ENCODE data around the gene TMEM80. TPM values are rescaled to one million over a fixed set of nuclear protein-coding genes. Genes with fewer than 3 reads are reported as not detected.

TMEM80 gene
- total RNA-seq, 4 donors from 2014 or later, result 8.8 to 32.8 (median 16.3) TPM

GRCh38 chr11:657691-658126 lies 37.9 kb upstream of the TMEM80 start:
- TF ChIP-seq CTCF (IDR thresholded peaks at IDR 0.05; ENCODE audit: low read depth), result no peak

GRCh38 chr11:659532-660085 lies 36.0 kb upstream of the TMEM80 start:
- TF ChIP-seq CTCF (IDR thresholded peaks at IDR 0.05; ENCODE audit: low read depth), result no peak

GRCh38 chr11:660281-660680 lies 35.3 kb upstream of the TMEM80 start:
- no peak for TF ChIP-seq CTCF (IDR thresholded peaks at IDR 0.05; ENCODE audit: low read depth)

- TF ChIP-seq CTCF (IDR thresholded peaks at IDR 0.05; ENCODE audit: low read depth), result no peak
Measured at GRCh38 chr11:660681-661444, 34.8 kb upstream of the TMEM80 start.

GRCh38 chr11:662689-663274 lies 32.8 kb upstream of the TMEM80 start:
- TF ChIP-seq CTCF (IDR thresholded peaks at IDR 0.05; ENCODE audit: low read depth), result no peak

GRCh38 chr11:665062-665703 lies 30.4 kb upstream of the TMEM80 start:
- no peak for TF ChIP-seq CTCF (IDR thresholded peaks at IDR 0.05; ENCODE audit: low read depth)

GRCh38 chr11:665704-666281 lies 29.8 kb upstream of the TMEM80 start:
- no peak for TF ChIP-seq CTCF (IDR thresholded peaks at IDR 0.05; ENCODE audit: low read depth)

Data from subcutaneous adipose tissue (tissue), 4 donors.